ENCODE results near the gene HOXA6.

Gene HOXA6

DNA sequence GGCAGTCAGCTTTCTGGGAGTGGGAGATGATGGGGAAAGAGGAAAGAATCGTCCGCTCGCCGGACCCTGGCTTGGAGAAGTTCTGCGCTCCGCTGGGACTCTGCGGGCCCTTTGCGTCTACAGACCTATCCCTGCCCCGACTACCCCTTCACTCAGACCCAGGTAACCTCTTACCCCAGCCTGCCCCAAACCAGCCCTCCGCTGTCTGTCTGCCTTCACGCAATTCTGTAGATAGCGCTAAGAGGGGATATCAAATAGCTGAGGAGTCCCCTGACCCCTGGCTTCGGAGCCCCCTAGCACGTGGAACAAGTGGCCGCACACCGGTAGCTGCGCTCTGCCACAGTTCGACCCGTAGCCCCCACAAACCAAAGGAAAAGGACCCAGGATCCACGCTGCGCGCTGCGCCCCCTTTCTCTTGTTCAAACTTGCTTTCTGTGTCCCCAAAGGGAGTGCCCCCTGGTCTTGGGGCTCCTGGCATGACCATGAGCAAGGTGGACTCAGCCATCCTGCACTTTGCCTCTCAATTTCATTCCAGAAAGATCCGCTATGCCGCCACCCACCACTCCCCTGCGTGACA, 24.0 kb downstream of the HOXA6 start:
- Histone ChIP-seq H3K36me3 (no peaks in the 10 kb centered on the region), H3K4me3 (ENCODE audit: low read depth in 1 of 2, low read length in 1 of 2) (no peak overlapping the region), H3K27ac (no peak overlapping the region), H3K27me3 (peaks cover 35% of the 10 kb centered on the region), H3K9me3 (no peaks in the 10 kb centered on the region), H3K4me1 (ENCODE audit: control insufficient read depth in 1 of 2, insufficient read depth in 1 of 2, low read depth in 1 of 2, low read length in 1 of 2) (peaks cover 0 to 11% of the 10 kb centered on the region in 2 experiments)
- TF ChIP-seq, protein P1, sequence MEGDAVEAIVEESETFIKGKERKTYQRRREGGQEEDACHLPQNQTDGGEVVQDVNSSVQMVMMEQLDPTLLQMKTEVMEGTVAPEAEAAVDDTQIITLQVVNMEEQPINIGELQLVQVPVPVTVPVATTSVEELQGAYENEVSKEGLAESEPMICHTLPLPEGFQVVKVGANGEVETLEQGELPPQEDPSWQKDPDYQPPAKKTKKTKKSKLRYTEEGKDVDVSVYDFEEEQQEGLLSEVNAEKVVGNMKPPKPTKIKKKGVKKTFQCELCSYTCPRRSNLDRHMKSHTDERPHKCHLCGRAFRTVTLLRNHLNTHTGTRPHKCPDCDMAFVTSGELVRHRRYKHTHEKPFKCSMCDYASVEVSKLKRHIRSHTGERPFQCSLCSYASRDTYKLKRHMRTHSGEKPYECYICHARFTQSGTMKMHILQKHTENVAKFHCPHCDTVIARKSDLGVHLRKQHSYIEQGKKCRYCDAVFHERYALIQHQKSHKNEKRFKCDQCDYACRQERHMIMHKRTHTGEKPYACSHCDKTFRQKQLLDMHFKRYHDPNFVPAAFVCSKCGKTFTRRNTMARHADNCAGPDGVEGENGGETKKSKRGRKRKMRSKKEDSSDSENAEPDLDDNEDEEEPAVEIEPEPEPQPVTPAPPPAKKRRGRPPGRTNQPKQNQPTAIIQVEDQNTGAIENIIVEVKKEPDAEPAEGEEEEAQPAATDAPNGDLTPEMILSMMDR (IDR thresholded peaks at IDR 0.05): no peak

- Histone ChIP-seq H3K27me3 (peaks cover 30% of the 10 kb centered on the region), H3K4me3 (ENCODE audit: low read depth in 1 of 2, low read length in 1 of 2) (no peak overlapping the region), H3K9me3 (no peaks in the 10 kb centered on the region), H3K4me1 (ENCODE audit: control insufficient read depth in 1 of 2, insufficient read depth in 1 of 2, low read depth in 1 of 2, low read length in 1 of 2) (peaks cover 0 to 11% of the 10 kb centered on the region in 2 experiments), H3K36me3 (no peaks in the 10 kb centered on the region), H3K27ac (peak overlapping the region; percentile 19)
- TF ChIP-seq, protein P1 (IDR thresholded peaks at IDR 0.05): no peak
Observed at GRCh38 chr7:27123007-27123476, 24.5 kb downstream of the HOXA6 start.

DNA sequence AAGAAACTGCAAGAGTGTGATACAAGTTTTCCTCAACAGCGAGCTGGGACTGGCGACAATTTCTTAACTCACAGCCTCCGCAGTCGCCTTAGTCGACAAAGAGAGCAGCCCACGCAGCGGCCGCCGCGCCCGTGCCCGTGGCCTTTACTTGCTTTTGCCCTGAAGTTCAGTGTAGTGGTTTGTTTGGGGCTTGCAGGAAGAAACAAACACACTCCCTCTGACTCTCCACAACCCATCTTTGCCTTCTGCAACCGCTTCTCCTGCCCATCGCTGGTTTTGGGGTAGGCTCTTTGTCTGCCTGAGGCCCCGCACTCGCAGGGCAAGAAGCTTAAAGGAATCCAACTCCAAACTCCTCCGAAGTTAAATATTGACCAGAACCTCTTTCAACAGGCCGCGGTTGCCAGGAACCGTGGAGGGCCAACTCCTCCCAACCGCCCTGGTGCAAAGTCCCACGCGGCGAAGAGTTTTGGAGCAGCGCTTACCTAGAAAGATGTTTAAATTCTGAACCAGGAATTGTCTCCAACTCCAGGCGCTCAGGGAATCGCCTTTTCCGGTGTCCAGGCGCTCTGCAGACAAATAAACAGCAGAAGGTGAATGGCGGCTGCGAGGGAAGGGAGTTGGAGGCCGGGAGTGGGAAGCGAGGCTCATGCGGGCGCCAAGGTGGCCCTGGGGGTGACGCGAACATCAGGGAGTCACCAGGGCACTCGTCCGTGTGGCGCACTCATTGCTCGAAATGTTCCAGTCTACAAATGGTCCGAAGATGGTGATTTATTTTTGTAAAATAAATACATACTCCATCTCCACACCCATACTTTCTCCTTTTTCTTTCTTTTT, 25.3 kb downstream of the HOXA6 start:
- TF ChIP-seq, protein P1 (IDR thresholded peaks at IDR 0.05): no peak
- peaks cover 0 to 11% of the 10 kb centered on the region in 2 experiments for H3K4me1 ChIP-seq (ENCODE audit: control insufficient read depth in 1 of 2, insufficient read depth in 1 of 2, low read depth in 1 of 2, low read length in 1 of 2)
- H3K36me3 ChIP-seq: no peaks in the 10 kb centered on the region
- no peaks in the 10 kb centered on the region for H3K9me3 ChIP-seq
- no peak overlapping the region for H3K27ac ChIP-seq
- peaks cover 23% of the 10 kb centered on the region for H3K27me3 ChIP-seq
- H3K4me3 ChIP-seq (ENCODE audit: low read depth in 1 of 2, low read length in 1 of 2): no peak overlapping the region

DNA sequence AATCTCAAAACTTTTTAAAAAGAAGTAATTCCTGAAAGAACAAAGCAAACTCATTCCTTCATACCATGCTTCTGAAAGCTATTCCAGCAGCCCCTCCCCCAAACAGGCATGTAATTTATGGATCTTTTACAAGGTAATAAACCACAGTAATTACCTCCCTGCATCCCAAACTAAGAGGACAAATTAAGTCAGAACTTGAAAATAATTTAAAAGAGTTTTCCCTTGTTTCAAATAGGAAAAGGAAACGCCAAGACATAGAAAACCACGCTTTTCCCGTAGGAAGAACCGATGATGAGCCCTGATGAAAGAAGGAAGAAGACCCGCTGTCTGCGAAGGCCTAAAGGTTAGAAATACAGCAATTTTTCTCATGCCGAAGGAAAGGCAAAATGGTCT, 25.9 kb downstream of the HOXA6 start:
- Histone ChIP-seq H3K27me3 (peaks cover 17% of the 10 kb centered on the region), H3K4me3 (ENCODE audit: low read depth in 1 of 2, low read length in 1 of 2) (no peak overlapping the region), H3K4me1 (ENCODE audit: control insufficient read depth in 1 of 2, insufficient read depth in 1 of 2, low read depth in 1 of 2, low read length in 1 of 2) (peaks cover 0 to 11% of the 10 kb centered on the region in 2 experiments)

DNA sequence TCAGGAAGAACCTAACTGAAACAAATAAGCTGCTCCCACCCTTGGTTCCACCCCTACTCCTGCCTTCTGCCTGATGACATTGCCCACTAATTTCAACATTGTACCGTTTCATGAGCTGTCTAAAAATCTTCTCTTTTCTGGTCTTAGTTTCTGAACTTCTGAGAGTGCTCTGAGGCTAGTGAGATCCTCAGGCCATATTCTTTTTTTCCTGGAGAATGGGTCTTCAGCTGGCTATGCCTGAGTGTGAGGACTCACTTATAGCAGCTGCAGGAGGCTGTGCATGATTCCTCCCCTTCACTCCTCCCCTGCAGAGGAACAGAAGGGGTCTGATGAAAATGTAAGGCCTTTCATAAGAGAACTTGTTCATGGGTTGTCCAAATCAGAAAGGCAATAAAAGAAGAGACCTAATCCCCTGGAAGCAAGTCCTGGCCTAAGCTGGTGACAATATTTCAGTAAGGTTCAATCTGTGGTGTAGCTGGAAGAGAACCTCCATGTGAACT, 28.1 kb downstream of the HOXA6 start:
- TF ChIP-seq, protein P1 (IDR thresholded peaks at IDR 0.05): no peak
- H3K4me1 ChIP-seq (ENCODE audit: control insufficient read depth in 1 of 2, insufficient read depth in 1 of 2, low read depth in 1 of 2, low read length in 1 of 2): peaks cover 0 to 11% of the 10 kb centered on the region in 2 experiments
- H3K27ac ChIP-seq: no peak overlapping the region
- no peak overlapping the region for H3K4me3 ChIP-seq (ENCODE audit: low read depth in 1 of 2, low read length in 1 of 2)
- H3K36me3 ChIP-seq: no peaks in the 10 kb centered on the region
- peaks cover 3% of the 10 kb centered on the region for H3K27me3 ChIP-seq
- no peaks in the 10 kb centered on the region for H3K9me3 ChIP-seq

More for the DNA sequence above, 25.9 kb downstream of the HOXA6 start:
- H3K36me3 ChIP-seq: no peaks in the 10 kb centered on the region
- H3K9me3 ChIP-seq: no peaks in the 10 kb centered on the region
- TF ChIP-seq, protein P1 (IDR thresholded peaks at IDR 0.05): no peak
- no peak overlapping the region for H3K27ac ChIP-seq
